HL-60 (cell line): ENCODE measurements around the gene PGM1.

ENCODE experiments used
- DNase-seq, 2 experiments: peaks; one replicate each; pipeline ENCODE4 v3.0.0-alpha.2; 2010 to 2020; ENCODE audit warnings: low read depth in 1 of 2, low spot score in 1 of 2
- H3K27ac ChIP-seq: fragments of 250-450 bp; sonication (Bioruptor Pico); replicated peaks from 2 replicates; pipeline ENCODE4 v1.5.1; 2020; ENCODE audit warnings: mild to moderate bottlenecking, moderate library complexity
- H3K27me3 ChIP-seq: fragments of 250-450 bp; sonication (Bioruptor Pico); 2 replicates; pipeline ENCODE4 v1.5.1; 2021; ENCODE audit warnings: mild to moderate bottlenecking, moderate library complexity; ENCODE audit not compliant: insufficient read depth, poor library complexity, severe bottlenecking
- H3K4me3 ChIP-seq: replicated peaks from 2 replicates; pipeline ENCODE4 v1.5.1; 2011; ENCODE audit warnings: mild to moderate bottlenecking, control low read depth, low read length; ENCODE audit not compliant: insufficient read depth
- GABPA ChIP-seq: IDR thresholded peaks from 2 replicates; pipeline ENCODE4 v1.6.1; 2012; ENCODE audit warnings: low read depth
- POLR2AphosphoS5 ChIP-seq: IDR thresholded peaks from 2 replicates; pipeline ENCODE4 v1.6.1; 2012; ENCODE audit warnings: low read depth
- SPI1 ChIP-seq: IDR thresholded peaks from 2 replicates; pipeline ENCODE4 v1.6.1; 2012; ENCODE audit warnings: low read depth, mild to moderate bottlenecking, borderline replicate concordance
- TF ChIP-seq, protein P1 (sequence below): IDR thresholded peaks from 2 replicates; pipeline ENCODE4 v1.6.1; 2012; ENCODE audit warnings: low read depth; ENCODE audit not compliant: insufficient replicate concordance
- TF ChIP-seq, protein P2 (sequence below): IDR thresholded peaks from one replicate; pipeline ENCODE4 v1.5.1; 2011; ENCODE audit warnings: low read length, control low read depth, inconsistent platforms; ENCODE audit not compliant: insufficient read depth

The PGM1 gene

DNA sequence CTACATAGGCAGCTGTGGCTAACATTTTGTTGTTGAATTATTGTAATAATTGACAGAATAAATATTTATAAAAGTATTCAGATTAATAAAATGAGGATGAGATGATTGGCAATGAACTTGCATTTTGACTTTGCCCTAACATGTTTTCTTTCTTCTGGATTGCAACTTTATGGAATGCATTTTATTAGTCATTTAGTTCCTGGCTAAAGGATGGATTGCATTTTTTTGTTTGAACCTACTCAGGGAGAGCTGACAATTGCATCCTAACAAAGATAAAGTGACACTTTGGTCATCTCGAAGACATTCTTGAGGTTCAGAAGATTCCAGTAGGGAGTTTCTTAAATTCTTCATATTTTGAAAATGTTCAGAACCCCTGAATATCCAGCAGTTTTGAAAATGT, 37.5 kb downstream of the PGM1 start:
- Histone ChIP-seq H3K27me3 (no peaks in the 10 kb centered on the region), H3K27ac (no peak overlapping the region), H3K4me3 (no peak overlapping the region)
- no peak for TF ChIP-seq GABPA
- no peak for TF ChIP-seq POLR2AphosphoS5
- TF ChIP-seq, protein P1, sequence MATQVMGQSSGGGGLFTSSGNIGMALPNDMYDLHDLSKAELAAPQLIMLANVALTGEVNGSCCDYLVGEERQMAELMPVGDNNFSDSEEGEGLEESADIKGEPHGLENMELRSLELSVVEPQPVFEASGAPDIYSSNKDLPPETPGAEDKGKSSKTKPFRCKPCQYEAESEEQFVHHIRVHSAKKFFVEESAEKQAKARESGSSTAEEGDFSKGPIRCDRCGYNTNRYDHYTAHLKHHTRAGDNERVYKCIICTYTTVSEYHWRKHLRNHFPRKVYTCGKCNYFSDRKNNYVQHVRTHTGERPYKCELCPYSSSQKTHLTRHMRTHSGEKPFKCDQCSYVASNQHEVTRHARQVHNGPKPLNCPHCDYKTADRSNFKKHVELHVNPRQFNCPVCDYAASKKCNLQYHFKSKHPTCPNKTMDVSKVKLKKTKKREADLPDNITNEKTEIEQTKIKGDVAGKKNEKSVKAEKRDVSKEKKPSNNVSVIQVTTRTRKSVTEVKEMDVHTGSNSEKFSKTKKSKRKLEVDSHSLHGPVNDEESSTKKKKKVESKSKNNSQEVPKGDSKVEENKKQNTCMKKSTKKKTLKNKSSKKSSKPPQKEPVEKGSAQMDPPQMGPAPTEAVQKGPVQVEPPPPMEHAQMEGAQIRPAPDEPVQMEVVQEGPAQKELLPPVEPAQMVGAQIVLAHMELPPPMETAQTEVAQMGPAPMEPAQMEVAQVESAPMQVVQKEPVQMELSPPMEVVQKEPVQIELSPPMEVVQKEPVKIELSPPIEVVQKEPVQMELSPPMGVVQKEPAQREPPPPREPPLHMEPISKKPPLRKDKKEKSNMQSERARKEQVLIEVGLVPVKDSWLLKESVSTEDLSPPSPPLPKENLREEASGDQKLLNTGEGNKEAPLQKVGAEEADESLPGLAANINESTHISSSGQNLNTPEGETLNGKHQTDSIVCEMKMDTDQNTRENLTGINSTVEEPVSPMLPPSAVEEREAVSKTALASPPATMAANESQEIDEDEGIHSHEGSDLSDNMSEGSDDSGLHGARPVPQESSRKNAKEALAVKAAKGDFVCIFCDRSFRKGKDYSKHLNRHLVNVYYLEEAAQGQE, result no peak
- TF ChIP-seq SPI1, result no peak
- TF ChIP-seq, protein P2, sequence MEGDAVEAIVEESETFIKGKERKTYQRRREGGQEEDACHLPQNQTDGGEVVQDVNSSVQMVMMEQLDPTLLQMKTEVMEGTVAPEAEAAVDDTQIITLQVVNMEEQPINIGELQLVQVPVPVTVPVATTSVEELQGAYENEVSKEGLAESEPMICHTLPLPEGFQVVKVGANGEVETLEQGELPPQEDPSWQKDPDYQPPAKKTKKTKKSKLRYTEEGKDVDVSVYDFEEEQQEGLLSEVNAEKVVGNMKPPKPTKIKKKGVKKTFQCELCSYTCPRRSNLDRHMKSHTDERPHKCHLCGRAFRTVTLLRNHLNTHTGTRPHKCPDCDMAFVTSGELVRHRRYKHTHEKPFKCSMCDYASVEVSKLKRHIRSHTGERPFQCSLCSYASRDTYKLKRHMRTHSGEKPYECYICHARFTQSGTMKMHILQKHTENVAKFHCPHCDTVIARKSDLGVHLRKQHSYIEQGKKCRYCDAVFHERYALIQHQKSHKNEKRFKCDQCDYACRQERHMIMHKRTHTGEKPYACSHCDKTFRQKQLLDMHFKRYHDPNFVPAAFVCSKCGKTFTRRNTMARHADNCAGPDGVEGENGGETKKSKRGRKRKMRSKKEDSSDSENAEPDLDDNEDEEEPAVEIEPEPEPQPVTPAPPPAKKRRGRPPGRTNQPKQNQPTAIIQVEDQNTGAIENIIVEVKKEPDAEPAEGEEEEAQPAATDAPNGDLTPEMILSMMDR, result no peak
- no peak for DNase-seq

DNA sequence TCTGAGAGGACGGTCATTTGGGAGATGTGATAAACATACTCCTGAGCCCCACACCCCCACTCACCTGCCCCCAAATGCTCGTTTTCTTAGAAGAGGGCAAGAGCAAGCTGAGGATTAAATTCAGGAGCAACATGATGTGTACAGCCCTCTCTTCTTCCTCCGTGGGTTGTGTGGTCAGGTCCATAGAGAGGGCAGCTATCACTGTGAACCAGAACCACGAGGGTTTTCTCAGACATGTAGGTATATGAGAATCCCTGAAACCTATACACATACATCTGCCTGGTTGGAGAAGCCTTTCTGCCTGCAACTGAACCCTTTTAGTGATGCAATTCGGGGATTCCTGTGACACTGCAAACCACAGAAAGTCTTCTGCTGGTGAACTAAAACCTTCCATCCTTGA, 38.9 kb downstream of the PGM1 start:
- no peak overlapping the region for H3K27ac ChIP-seq
- TF ChIP-seq POLR2AphosphoS5, result no peak
- no peak overlapping the region for H3K4me3 ChIP-seq
- H3K27me3 ChIP-seq, result no peaks in the 10 kb centered on the region
- DNase-seq, result peak in 1 of 2 experiments; percentile 36

DNA sequence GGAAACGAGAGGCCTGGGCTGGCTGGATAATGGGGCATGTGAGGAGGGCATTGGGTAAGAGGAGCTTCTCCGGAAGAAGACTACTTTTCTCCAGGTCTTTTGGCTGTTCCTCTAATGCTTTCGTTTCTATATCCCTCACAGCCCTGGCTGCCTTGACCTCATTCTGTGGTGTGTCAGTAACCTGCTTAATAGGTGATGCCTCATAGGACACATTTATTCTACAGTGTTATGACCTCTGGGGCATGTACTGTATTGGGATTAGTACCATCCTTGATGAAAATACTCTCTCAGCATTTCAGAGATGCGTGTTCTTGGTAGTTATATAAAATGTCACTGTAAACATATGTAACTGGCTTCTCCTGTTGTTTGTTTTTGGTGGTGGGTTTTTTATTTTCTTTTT, 40.1 kb downstream of the PGM1 start:
- H3K4me3 ChIP-seq, result no peak overlapping the region
- DNase-seq, result no peak
- TF ChIP-seq, protein P1, result no peak
- TF ChIP-seq POLR2AphosphoS5, result no peak
- TF ChIP-seq GABPA, result no peak
- no peak for TF ChIP-seq SPI1
- TF ChIP-seq, protein P2, result no peak
- no peak overlapping the region for H3K27ac ChIP-seq
- H3K27me3 ChIP-seq, result no peaks in the 10 kb centered on the region

DNA sequence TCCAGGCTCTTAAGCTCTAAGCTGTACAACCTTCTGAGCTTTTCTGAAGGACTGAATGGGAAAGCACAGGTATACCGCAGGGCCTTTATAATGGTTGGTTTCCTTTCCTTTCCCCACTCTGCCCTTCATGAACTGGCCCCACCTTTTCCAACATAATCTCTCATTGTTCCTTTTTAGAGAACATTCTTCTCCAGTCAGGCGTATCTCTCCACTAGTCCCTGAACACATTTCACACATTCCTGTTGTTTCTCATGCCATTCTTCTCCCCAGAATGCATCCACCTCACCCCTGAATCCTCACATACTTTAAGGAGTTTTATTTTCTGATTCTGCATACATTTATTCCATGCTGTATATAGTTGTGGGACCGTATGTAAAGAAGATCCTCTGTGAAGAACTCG, 41.3 kb downstream of the PGM1 start:
- no peaks in the 10 kb centered on the region for H3K27me3 ChIP-seq
- H3K4me3 ChIP-seq, result no peak overlapping the region
- TF ChIP-seq, protein P2, result no peak
- TF ChIP-seq GABPA (no peak), POLR2AphosphoS5 (no peak), SPI1 (no peak)
- TF ChIP-seq, protein P1, result no peak
- H3K27ac ChIP-seq, result no peak overlapping the region
- no peak for DNase-seq
